GM12878 (cell line): ENCODE measurements around the gene PSMA7.

ENCODE experiments used
- CTCF ChIP-seq, 3 experiments: IDR thresholded peaks in 2 of 3; conservative IDR thresholded peaks in 1 of 3; 2 replicates each; pipeline ENCODE4 v1.5.1; 2011; ENCODE audit warnings: low read depth in 3 of 3, low read length in 3 of 3, mild to moderate bottlenecking in 3 of 3, control low read depth in 2 of 3, moderate library complexity in 2 of 3, inconsistent platforms in 1 of 3, mixed read lengths in 1 of 3; ENCODE audit not compliant: control insufficient read depth in 2 of 3, insufficient read depth in 1 of 3; ENCODE audit errors: extremely low read depth in 1 of 3
- ESRRA ChIP-seq: IDR thresholded peaks from 2 replicates; pipeline ENCODE4 v1.6.1; 2012; ENCODE audit warnings: mild to moderate bottlenecking, low read length, improper control_type of control experiment
- EZH2 ChIP-seq: IDR thresholded peaks from 2 replicates; pipeline ENCODE4 v1.6.1; 2012; ENCODE audit warnings: low read depth, mild to moderate bottlenecking, control low read depth, inconsistent platforms, low read length, borderline replicate concordance; ENCODE audit not compliant: control insufficient read depth
- POLR2A ChIP-seq: IDR thresholded peaks from 2 replicates; pipeline ENCODE4 v1.6.1; 2011; ENCODE audit warnings: low read depth, mild to moderate bottlenecking, low read length
- PRDM15 ChIP-seq: fragments of 450-650 bp; formaldehyde crosslinking; IDR thresholded peaks from 2 replicates; pipeline ENCODE4 v1.4.0; 2020; ENCODE audit warnings: mild to moderate bottlenecking, moderate library complexity
- RAD21 ChIP-seq: IDR thresholded peaks from 2 replicates; pipeline ENCODE4 v1.6.1; 2011; ENCODE audit warnings: mild to moderate bottlenecking, low read depth, low read length, moderate library complexity; ENCODE audit not compliant: insufficient read depth
- RFX5 ChIP-seq: IDR thresholded peaks from 2 replicates; pipeline ENCODE4 v1.6.1; 2011; ENCODE audit warnings: low read depth, low read length, improper control_type of control experiment
- SIN3A ChIP-seq: IDR thresholded peaks from 2 replicates; pipeline ENCODE4 v1.6.1; 2012; ENCODE audit warnings: low read depth, low read length, improper control_type of control experiment
- SMC3 ChIP-seq: IDR thresholded peaks from 2 replicates; pipeline ENCODE4 v1.6.1; 2011; ENCODE audit warnings: low read length, improper control_type of control experiment, borderline replicate concordance
- TAF1 ChIP-seq: IDR thresholded peaks from 2 replicates; pipeline ENCODE4 v1.6.1; 2011; ENCODE audit warnings: mild to moderate bottlenecking, low read depth, low read length, borderline replicate concordance
- TCF12 ChIP-seq: IDR thresholded peaks from 2 replicates; pipeline ENCODE4 v1.6.1; 2011; ENCODE audit warnings: low read depth, mild to moderate bottlenecking, low read length
- USF1 ChIP-seq: IDR thresholded peaks from 2 replicates; pipeline ENCODE4 v1.6.1; 2011; ENCODE audit warnings: borderline replicate concordance, low read depth, mild to moderate bottlenecking, moderate library complexity, mixed read lengths, low read length; ENCODE audit not compliant: insufficient read depth; ENCODE audit errors: extremely low read length
- YY1 ChIP-seq: IDR thresholded peaks from 2 replicates; pipeline ENCODE4 v1.6.1; 2011; ENCODE audit warnings: low read depth, mild to moderate bottlenecking, low read length

- TF ChIP-seq ESRRA, result no peak
- no peak for TF ChIP-seq TCF12
- no peak for TF ChIP-seq TAF1
- TF ChIP-seq CTCF (IDR thresholded peaks at IDR 0.05 in 2 of 3, conservative IDR thresholded peaks at IDR 0.05 in 1 of 3; ENCODE audit: control insufficient read depth in 2 of 3, extremely low read depth in 1 of 3, insufficient read depth in 1 of 3, low read depth in 3 of 3, low read length in 3 of 3), result no peak
- TF ChIP-seq EZH2, result no peak
- TF ChIP-seq RFX5, result no peak
- no peak for TF ChIP-seq RAD21
- no peak for TF ChIP-seq POLR2A
- no peak for TF ChIP-seq USF1
- no peak for TF ChIP-seq YY1
- no peak for TF ChIP-seq PRDM15 (CRISPR knock-in tag)
- TF ChIP-seq SMC3, result no peak
- TF ChIP-seq SIN3A, result no peak
Observed at GRCh38 chr20:62165762-62166399, 22.7 kb upstream of the PSMA7 start.
